Stimulated activated CD4-positive, alpha-beta T cell treated with anti-CD3 and anti-CD28 coated beads, Interleukin-1b, Interleukin-23, amount 100 ng/mL, for 1 hour (primary cell): ENCODE data around the gene JAG2.

Experiments used
- DNase-seq, 2 donors: peaks; one replicate each; pipeline ENCODE4 v3.0.0-alpha.2; 2020; ENCODE audit warnings: low read depth in 2 of 2

The JAG2 gene

GRCh38 chr14:105182296-105183020 lies 13.9 kb upstream of the JAG2 start:
- DNase-seq, result no peak

- DNase-seq, result no peak
These were observed 13.1 kb upstream of the JAG2 start for GRCh38 chr14:105181549-105182295.

- peak; percentile 74 to 80 for DNase-seq
These were observed 12.3 kb upstream of the JAG2 start, which contains the start of gene NUDT14 for GRCh38 chr14:105180592-105181548. Gene NUDT14, minus strand, starts transcription at chr14:105181312. Its CDS starts 103 bp downstream, at chr14:105181209.

DNA sequence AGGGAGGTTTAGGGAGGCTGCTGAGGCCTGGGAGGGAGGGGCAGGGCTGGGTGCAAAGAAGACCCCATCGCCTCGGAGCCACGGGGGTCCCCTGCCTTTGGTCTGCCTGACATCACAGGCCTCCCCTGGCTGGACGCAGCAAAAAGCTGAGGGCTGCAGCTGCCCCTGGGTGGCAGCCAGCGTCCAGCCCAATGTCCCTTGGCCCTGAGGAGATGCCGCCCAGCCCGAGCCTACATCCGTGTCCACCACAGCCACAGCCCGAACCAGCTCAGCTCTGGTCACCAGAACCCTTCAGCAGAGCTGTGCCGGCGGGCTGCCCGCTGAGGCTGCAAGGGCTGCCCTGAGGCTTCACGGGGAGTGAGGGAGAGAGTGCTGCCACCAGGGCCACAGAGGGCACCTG lies 10.6 kb upstream of the JAG2 start:
- no peak for DNase-seq

- DNase-seq, result no peak
These were observed 10.2 kb upstream of the JAG2 start for GRCh38 chr14:105178868-105179140.

DNA sequence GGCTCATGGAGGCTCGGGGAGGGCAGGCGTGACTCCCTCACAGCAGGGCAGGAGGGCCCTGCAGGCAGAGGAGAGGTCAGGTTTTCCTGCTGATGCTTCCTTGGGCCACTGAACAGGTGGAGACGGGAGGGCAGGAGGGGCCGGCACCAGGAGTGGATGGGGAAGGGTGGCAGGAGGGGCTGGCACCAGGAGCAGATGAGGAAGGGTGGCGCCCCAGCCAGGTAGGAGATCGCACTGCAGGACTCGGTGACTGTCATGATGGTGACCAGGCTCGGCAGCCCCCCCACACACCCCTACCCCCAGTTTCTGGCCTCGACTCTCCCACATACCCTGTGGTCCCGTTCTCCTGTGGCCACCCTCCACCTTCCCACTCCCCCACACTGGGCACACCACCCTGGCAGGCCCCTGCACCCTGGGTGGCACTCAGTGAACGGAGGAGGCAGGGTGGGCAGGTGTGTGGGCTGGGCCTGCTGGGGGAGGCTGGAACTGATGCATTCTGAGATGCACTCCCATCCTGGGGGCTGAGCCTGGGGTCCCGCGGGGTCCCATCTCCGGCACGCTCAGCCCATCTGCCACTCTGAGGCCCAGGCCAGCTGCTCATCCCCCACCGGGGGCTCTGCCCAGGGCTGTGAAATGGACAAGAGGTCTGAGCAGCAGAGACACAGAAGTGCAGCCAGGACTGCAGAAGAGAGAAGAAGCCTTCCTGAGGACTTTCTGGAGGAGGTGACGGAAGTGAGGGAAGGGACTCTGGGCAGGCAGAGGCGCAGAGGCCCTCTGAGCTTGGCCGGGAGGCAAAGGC lies 9.7 kb upstream of the JAG2 start:
- DNase-seq, result no peak

GRCh38 chr14:105177082-105177481 lies 8.5 kb upstream of the JAG2 start:
- no peak for DNase-seq

- DNase-seq, result no peak
These were observed 7.9 kb upstream of the JAG2 start for GRCh38 chr14:105176513-105176912.

DNA sequence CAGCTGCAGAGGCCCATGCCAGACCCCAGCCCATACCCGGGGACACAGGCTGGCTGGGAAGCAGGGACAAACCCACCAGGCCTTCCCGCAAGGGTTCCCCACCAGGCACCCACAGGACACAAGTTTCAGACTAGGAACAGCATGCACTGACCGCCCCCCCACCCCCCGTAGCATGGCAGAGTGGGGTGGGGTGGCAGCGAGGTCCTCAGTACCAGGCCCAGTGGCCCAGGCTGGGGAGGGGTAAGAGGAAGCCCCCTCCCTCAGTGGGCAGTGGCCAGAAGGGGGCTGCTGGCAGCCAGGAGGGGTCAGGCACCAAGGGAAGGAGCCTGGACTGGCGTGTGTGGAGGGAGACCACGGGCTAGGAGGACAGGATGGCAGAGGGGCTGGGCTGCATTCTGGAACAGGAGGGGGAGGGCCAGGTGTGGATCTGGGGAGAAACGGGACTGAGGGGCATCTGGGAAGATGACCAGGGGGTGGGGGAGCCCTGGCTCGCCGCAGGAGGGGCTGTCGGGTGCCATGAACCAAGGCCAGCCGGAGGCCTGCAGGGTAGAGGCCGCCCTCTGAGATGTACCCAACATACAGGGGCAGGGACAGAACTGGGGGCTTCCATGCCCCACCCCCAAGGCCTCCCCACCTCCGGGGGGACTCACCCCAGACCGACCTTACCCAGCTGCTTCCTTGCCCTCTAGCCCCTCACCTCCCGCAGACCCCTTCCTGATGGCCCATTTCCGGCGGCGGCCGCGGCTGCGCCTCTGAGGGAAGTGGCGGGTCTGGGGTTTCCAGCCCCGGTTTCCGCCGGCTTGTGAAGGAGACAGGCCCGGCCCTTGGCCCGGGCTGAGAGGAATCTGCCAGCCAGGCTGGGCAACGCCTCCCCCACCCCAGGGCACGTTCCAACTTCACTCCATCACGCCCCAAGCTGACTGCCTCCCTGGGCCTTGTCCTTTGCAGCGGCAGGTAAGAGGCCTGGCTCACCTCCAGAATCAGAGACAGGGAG lies 5.6 kb upstream of the JAG2 start:
- no peak for DNase-seq

- DNase-seq, result no peak
These were observed 4.6 kb upstream of the JAG2 start for GRCh38 chr14:105173145-105173544.

GRCh38 chr14:105172476-105172875 lies 3.9 kb upstream of the JAG2 start:
- DNase-seq, result no peak

GRCh38 chr14:105171004-105171673 lies 2.6 kb upstream of the JAG2 start:
- no peak for DNase-seq

DNA sequence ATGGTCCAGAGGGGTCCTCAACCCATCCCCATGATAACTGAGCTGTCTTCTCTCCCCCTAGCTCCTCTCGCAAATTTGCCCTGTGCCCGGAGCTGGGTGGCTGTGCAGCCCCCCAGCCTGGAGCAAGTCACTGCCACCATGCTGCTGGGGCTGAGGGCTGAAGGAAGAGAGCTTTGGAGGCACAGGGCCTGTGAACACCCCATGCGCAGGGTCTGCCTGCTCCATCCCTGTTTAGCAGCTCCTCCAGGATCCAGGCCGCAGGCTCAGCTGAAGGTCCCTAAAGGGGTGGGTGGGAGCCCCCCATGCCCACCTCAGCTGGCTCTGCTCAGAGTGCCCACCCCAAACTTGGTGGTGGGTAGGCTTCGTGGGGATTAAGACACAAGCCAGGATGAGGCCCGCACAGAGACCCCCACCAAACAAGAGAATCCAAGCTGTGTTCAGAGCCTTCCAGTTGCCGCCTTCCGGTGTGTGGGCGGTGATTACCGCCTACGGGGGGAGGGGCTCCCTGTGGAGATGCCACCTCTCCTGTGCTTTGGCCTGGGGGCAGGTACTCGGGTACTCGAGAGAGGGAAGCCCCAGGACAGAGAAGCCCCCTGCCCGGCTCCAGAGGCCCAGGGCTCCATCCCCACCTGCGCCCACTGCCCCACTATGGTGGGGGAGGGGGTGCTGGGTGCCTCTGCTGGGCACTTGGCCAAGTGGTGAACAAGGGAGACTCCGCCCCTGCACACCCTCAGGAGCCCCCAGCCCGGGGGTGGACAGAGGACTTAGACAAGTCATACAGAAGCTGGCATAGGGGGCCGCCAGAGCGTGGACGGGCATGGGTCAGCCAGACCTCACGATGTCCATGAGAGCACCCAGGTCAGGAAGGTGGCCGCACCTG lies 1.4 kb upstream of the JAG2 start:
- DNase-seq, result no peak

- no peak for DNase-seq
These were observed 467 bp upstream of the JAG2 start for GRCh38 chr14:105168979-105169507.

- no peak for DNase-seq
These were observed 519 bp downstream of the JAG2 start for GRCh38 chr14:105168093-105168420.

DNA sequence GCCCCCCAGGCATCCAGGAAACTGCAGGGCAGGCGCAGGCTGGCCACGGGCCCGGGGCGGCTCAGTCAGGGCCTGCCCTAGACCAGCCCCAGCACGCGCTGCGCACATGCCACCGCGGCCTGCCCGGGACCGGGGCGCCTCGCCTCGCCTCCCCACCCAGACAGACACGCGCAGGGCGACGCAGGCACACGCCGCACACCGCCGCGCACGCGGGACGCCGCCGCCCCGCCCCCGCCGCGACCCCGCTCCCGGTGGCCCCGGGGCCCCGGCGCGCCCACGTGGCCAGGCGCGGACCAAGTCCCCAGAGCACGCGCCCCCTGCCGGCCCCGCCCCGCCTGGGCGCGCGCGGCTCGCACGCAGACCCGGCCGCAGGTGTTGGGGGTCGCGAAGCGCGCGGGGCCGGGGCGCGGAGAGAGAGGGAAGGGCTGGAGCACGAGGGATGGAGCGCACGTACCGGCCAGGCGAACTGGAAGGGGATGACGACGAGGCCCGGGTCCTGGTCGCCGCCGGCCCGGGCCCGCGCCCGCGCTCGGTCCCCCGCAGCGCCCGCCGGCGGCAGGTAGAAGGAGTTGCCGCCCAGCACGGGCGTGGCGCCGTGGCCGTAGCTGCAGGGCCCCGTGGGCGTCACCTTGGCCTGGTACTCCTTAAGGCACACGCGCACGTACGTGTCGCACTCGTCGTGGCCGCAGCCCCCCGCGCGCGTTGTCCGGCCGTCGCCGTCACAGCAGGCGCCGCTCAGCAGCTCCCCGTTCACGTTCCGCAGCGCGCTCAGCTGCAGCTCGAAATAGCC lies 1.1 kb downstream of the JAG2 start:
- no peak for DNase-seq

DNA sequence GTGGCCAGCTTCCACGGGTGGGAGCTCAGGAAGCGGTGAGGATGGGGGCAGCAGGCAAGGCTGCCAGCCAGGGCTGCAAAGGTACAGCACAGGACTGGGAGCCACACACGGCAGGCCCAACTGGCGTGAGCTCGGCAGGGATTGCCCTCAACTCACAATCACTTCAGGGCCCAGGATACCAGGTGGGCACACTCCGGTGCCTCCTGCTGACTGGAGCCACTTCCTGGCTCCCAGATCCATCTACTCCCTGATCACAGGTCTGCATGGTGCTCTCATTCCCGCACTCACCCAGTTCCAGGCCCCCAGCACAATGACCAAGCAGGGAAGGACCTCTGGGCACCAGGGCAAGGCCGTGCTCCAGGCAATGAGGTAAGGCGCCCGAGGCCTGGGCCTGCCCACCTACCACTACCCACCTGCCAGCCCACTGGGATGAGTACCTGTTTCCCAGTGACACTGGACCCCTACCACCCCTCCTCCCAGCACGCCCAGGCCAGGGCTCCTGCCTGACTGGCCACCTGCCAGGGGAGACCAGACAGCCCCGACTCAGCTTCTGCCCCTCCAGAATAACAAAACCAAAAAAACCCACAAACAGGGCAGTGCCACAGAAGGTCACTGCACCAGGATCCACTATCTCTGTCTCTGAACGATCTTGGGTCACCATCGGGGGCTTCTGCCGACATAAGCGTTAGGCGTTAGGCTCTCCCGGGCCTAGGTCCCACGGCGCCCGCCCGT lies 1.8 kb downstream of the JAG2 start:
- DNase-seq, result no peak
